GM19240 (cell line): ENCODE data around the gene YTHDF1.
"Not testable (repeated sequence)": the region's sequence is repeated elsewhere in the genome, so short reads cannot be mapped to it uniquely, and the experiment has no call there.

Experiments used
- DNase-seq: peaks from one replicate; pipeline ENCODE4 v3.0.0; 2011; ENCODE audit warnings: low spot score; ENCODE audit not compliant: insufficient read length

YTHDF1 gene

DNA sequence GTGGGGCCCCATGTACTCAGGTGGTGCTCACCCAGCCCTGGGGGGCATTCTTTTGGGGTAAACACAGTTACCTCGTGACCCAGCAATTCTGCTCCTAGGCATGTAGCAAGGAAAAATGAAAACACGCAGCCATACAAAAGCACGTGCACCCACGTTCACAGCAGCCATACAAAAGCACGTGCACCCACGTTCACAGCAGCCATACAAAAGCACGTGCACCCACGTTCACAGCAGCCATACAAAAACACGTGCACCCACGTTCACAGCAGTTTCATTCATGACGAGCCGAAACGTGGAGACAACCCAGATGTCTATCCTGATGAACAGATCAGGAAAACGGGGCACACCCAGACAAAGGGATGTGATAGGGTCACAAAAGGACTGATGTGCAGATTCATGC is 57.1 kb downstream of the YTHDF1 start:
- no peak for DNase-seq

DNA sequence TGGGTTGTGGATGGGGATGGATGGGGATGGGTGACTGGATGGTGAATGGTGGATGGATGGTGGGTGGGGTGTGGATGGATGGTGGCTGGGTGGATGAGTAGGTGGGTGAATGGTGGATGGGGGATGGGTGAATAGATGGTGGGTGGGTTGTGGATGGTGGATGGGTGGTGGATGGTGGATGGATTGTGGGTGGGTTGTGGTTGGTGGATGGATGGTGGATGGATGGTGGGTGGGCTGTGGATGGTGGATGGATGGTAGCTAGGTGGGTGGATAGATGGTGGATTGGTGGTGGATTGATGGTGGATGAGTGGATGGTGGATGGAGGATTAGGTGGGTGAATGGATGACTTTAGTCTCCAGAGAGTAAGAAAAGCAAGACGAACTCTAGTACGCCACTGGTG is 57.6 kb downstream of the YTHDF1 start:
- DNase-seq, result no peak

DNA sequence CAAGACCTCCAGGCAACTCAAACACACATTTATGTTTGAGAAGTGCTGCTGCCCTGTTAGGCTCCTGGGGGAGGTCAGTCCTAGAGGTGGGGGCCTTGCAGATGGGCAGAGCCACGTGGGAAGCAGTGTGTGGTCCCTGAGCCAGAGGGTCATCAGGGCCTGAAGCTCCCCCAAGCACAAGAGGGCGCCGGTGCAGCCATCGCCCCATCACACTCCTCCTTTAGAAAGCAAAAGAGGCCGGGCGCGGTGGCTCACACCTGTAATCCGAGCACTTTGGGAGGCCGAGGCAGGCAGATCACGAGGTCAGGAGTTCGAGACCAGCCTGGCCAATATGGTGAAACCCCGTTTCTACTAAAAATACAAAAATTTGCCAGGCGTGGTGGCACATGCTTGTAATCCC is 58.5 kb downstream of the YTHDF1 start:
- DNase-seq, result not testable (repeated sequence)

DNA sequence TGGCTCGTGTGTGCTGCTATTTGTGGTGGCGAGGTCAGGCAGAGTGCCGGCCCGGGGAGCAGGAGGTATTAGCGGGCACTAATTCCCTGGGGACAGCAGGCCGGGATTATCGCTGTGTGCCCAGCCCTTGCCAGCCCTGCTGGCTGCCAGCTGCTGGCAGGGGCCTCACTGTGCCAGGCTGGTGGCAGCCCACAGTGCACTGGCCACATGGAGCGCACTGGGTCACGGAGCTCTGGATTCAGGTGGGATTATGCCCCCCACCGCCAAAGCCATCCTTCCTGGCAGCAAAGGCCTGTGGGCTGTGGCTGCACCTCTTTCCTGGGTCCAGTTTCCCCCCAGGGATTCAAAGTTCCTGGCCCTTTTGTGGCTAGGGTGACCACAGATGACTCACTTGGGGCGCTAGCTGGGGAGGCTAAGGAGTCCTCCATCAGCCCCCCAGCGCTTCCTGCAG is 59.7 kb downstream of the YTHDF1 start:
- DNase-seq, result no peak

DNA sequence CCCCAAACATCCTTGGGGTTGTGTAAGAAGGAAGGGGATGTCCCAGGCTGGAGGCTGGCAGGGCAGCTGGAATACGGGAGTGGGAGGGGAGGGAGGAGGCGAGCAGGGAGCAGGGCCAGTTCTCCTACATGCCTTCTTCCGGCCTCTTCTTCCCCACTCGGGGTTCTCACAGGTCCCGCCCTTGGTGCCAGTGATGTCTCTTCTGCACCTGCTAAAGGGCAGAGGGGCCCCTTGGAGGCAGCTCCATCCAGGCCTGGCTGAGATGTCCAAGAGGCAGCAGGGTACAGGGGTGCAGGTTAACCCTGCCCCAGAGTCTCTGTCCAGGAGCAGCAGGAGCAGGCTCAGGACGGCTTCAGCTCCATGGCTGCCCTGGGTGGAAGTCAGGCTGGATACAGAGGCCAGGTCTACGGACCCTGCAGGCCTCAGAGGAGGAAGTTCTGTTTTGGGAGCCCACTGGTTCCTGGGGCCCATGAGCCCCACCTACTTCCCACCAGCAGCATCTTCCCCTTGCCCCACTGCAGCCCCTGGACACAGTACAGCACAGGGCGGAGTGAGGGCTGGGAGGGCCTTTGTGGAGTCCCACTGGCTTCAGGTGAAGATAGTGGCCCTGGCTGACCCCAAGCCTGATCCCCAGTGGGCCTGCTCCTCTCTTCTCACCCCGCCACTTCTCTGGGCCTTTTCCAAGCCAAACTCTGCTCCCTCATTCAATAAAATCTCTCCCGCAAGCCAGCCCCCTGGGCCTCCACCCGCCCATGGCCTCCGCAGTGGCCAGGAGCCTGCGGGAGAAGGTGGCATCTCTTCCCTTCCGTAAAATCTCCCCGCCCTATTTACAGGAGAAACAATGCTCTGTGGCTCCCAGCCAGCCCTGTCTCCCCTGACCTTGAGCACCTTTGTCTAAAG is 60.4 kb downstream of the YTHDF1 start:
- no peak for DNase-seq

DNA sequence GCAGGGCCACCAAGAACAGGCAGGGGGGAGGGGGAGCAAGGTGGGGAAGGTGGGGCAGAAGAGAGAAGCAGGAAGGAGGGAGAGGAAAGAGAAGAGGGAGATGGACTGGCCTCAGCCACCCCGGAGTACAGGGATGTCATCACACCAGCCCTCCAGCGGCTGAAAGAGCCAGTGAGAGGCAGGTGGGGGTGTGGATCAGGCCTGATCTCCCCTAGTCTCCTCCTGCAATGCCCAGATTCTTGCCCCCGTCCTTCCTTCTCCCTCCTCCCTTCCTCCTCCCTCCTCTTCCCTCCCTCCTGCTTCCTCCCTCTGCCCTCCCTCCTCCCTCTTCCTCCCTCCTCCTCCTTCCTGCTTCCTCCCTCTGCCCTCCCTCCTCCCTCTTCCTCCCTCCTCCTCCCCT is 61.5 kb downstream of the YTHDF1 start:
- no peak for DNase-seq

DNA sequence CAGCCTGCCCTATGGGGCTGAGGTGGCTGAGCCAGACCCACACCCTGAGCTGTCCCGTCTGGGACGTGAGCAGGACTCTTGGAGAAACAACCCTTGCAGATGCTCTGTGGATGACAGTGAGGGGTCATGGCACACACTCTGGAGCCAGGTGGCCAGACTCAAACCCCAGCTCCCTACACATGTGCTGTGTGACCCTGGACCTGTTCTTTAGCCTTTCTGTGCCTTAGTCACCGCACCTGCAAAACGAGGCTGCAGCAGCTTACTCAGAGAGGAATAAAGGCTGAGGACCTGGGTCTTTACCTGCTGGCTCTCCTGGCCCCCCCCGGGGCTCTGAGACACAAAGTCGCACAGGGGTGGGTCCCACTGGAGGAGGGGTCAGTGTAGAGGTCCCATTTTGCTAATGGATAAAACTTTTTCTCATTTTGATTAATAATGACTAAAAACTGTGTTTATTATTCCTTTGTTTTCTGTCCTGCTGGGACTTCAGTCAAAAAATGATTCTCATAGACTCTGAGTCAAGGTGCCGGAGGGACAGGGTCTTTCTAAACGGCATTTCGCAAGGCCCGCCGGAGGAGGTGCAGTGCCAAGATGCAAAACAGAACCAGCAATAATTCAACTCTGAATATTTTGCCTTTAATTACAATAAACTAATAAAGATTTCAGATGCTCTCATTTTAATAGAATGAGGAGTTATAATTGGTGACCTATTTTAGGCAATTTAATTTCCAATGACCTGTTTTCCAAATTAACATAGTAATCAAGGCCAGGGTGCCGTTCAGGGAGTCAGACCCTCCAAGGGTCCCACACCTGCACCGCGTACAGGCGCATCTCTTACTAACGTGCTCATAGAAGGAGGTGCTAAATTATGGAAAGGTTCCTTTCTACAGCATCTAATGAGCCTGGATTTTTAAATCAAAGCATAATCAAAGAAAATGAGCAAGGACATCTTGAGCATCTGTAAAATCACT is 62.4 kb downstream of the YTHDF1 start:
- DNase-seq, result no peak

DNA sequence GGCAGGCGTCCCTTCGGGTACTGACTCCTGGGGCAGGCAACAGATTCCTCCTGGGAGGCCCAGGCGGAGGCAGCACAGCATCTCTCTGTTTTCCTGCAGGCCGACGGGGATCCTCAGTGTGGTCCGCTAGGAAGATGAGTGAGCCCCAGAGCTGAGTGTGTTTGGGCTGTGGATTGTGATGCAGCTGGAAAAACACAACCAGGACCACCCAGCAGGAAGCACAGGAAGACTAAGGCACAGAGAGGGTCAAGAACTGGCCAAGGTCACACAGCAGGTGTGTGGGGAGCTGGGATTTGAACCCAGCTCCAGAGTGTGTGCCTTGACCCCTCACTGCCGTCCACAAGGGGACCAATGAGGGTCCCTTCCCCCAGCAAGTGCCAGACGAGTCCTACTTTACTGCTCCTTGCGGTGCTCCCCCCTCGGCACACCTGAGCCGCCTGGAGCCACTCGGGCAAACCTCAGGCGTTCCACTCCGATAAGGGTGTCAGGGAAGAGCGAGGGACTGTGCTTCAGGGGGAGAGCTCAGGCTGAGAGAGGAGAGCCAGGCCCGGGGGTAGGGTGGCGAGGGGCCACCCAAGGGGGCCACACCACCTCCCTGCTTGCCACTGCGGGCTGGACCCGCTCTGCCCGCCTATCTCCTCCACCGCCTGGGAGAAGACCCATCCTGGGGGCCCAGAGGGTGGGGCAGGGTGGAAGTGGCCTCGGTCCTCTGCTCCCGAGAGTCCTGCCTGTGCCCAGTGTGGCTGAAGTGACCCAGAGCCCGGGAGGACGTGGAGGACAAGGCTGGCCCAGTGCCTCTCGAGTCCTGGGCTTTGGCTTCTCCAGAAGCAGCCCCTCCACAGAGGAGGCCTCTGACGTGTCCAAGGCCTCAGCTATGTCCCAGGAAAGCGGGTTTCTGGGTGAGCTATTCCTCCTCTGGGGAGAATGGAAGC is 63.3 kb downstream of the YTHDF1 start:
- DNase-seq, result no peak

DNA sequence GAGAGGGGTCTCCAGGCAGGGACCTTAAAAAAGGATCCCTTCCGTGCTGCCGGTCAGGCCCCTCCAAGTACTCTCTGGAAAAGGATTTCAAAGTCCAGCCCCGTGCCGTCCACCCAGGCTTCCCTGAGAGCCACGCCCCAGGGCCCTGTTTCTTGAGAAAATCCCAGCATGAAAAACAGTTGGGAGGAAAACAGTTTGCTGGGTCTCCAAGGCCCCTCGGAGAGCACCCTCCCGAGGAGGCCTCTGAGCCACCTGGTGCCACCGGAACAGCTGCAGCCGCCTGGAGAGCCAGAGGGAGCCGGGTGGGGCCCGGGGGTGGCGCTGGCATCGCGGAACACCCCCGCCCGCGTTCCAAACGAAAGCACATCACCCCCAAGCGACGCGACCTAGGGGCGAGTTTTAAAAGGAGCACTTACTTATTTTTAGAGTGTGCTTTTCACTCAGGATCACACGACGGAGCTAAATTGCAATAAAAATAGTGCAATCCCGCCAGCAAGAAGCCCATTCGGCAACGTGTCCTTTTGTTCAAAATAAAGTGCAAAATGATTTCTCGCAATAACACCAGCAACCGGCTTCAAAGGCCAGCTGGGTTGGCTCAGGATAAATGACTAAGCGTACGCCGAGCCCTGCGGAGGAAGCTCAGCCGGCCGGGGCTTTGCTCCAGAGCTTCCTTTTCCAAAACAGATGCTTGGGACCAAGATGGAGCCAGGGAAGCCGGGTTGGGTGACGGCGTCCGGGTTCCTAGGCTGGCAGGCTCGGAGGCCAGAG is 64.2 kb downstream of the YTHDF1 start:
- DNase-seq, result no peak

DNA sequence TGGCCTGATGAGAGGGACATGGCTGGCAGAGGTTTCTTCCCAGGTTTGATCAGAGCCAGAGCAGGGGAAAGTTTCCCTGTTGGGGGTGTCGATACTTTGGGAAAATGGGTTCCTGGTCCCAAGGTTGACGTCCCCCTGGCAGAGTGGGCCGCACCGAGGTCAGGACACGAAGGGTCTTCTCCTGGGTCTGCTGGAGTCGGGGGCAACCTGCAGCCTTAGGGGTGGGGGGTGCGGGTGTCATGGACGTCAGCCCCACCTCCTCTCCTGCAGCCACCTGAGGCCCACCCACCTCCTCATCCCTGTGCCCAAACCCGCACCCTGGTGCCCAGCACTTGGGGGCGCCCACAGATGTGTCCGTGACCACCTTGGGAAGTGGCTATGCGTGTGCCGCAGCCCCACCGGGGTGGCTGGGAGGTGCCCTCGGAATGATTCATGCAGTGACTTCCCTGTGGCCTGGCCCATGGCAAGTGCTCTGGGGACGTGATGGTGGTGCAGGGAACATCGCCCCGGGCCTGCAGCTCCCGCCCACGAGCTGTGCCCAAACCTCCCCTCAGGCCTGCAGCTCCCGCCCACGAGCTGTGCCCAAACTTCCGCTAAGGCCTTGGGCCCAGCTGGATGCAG is 64.9 kb downstream of the YTHDF1 start:
- DNase-seq, result no peak

DNA sequence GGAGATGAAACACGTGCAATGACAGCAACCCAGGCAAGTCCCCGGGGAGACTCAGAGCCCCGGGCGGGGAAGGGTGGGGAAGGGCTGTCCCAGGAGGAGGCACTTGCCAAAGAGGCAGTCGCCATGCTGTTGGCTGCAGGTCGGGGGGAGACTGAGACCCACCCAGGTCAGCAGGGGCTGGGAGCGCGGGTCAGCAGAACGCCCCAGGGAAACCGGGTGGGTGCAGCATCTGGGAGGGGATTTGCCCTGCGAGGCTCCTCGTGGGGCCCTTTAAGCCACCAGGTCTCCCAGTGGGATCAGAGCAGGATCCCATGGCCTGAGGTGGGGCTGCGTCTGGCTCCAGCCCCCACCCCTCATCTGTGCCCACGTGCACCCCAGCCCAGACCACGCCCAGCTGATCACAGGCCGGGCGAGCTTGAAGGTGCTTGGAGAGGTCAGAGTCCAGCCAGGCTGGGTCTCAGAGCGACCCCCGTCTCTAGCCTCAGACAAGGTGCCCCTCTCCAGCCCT is 65.5 kb downstream of the YTHDF1 start:
- no peak for DNase-seq

DNA sequence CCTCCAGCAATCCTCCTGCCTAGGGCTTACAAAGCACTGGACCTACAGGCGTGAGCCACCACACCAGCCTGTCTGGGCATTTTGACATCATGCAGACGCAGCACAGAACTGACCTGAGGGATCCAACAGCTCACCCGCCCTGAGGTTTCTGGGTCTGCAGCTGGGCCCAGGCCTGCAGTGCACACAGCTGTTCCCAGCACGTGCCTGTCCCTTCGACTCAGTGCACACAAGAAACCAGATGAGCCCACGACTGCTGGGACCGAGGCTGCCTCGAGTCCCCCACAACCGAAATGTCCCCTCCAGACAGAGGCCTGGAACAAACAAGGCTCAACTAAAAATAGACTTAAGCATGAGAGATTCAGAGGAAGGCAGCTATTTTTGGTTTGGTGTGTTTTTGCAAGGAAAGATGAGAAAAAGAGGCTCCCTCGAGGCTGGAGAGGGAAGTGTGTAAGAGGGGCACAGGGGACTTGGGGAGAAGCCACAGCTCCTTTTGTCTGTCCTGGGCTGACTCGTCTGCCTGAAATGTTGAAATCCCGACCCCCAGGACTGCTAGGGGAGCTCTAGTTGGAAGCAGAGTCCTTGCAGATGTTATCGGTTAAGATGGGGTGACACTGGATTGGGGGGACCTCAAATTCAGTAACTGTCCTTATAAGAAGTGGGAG is 66.3 kb downstream of the YTHDF1 start:
- DNase-seq, result no peak

DNA sequence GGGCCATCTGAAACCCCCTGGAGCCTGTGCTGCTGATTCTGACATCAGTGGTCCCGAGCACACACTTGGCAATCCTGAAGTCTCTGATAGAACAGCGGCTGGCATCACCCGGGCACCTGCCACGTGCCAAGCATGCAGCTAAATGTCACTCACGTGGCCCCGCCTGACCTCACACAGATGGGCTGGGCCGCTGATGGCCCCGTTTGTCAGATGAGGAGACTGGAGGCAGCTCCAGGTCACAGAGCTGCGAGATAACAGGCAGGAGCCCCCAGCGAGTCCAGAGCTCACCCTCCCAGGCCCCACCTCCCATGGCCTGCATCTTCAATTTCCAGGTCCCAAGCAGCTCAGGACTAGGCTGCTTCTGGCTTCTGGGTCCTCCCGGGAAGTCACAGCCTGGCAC is 67.2 kb downstream of the YTHDF1 start:
- DNase-seq, result no peak

DNA sequence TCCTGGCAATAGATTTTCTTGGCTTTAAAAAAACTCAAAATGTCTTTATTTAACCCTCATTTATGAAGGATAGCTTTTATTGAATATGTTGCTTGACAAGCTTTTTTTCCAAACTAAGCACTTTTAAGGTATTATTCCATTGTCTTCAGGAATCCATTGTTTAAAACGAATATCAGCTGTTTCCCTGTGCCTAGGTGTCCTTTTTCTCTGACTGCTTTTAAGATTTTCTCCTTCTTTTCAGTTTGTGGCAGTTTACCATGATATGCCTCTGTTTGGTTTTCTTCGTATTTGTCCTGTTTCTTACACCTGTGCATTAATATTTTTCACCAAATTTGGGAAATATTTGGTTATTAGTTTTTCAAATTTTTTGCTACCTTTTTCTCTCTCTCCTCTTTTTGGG is 68.4 kb downstream of the YTHDF1 start:
- DNase-seq, result no peak
